Activated CD8-positive, alpha-beta memory T cell treated with anti-CD3 and anti-CD28 coated beads, Interleukin-2, amount 10 ng/mL, durations not matched to agents 7 days and 5 days (primary cell): Measurements from ENCODE around the gene UBE2V1. TPM values are rescaled to one million over a fixed set of nuclear protein-coding genes. Genes with fewer than 3 reads are reported as not detected.

Experiments
- ATAC-seq: fragments of 150-1000 bp; cut with Tn5 transposase; one replicate; pipeline ENCODE4 v1.10.0; 2021; ENCODE audit warnings: moderate library complexity
- CTCF ChIA-PET: fragments of 350-600 bp; sonication (Branson Sonifier 250); formaldehyde crosslinking; loops from one replicate; lab custom pipeline; 2021; ENCODE audit warnings: antibody characterized with exemption; lab: Charles Lee
- DNase-seq: peaks from one replicate; pipeline ENCODE4 v3.0.0-alpha.2; 2020
- H3K27ac Mint-ChIP-seq: one replicate; pipeline ENCODE4 v1.8.0; 2021; ENCODE audit warnings: mild to moderate bottlenecking, mixed read lengths
- H3K27me3 Mint-ChIP-seq: one replicate; pipeline ENCODE4 v1.8.0; 2021; ENCODE audit warnings: mixed read lengths
- H3K36me3 Mint-ChIP-seq: one replicate; pipeline ENCODE4 v1.8.0; 2021; ENCODE audit warnings: mild to moderate bottlenecking, mixed read lengths
- H3K4me1 Mint-ChIP-seq: one replicate; pipeline ENCODE4 v1.8.0; 2021; ENCODE audit warnings: mixed read lengths
- H3K4me3 Mint-ChIP-seq: one replicate; pipeline ENCODE4 v1.8.0; 2021; ENCODE audit warnings: mild to moderate bottlenecking, moderate library complexity, mixed read lengths
- H3K9me3 Mint-ChIP-seq: one replicate; pipeline ENCODE4 v1.8.0; 2022; ENCODE audit warnings: low read depth, mixed read lengths
- total RNA-seq, 2 experiments: library from RNA; stranded (reverse); gene quantifications; one replicate each; pipeline ENCODE4 v1.2.3, GENCODE V29; 2021

UBE2V1 gene
- total RNA-seq, 2 experiments from 2014 or later: 140 to 158 TPM

- CTCF ChIA-PET: interaction anchor here (1.4 kb wide), 1 partner anchor 12 kb away, joined by 6 read pairs; no protein-coding TSS in a partner anchor
- H3K4me3 Mint-ChIP-seq: no peak overlapping the region
- H3K4me1 Mint-ChIP-seq: peaks cover 4% of the 10 kb centered on the region
- ATAC-seq: no peak
- no peak overlapping the region for H3K27ac Mint-ChIP-seq
- DNase-seq: no peak
- no peaks in the 10 kb centered on the region for H3K9me3 Mint-ChIP-seq
- H3K36me3 Mint-ChIP-seq: no peaks in the 10 kb centered on the region
- H3K27me3 Mint-ChIP-seq: peaks cover 2% of the 10 kb centered on the region
These were observed 54.1 kb downstream of the UBE2V1 start for GRCh38 chr20:50058662-50059402.

- Mint-ChIP-seq H3K4me3 (no peak overlapping the region), H3K36me3 (no peaks in the 10 kb centered on the region), H3K9me3 (no peaks in the 10 kb centered on the region), H3K27me3 (peaks cover 4% of the 10 kb centered on the region), H3K27ac (no peak overlapping the region), H3K4me1 (peaks cover 4% of the 10 kb centered on the region)
- CTCF ChIA-PET: interaction anchor here (1.4 kb wide), 1 partner anchor 13 kb away, joined by 6 read pairs; no protein-coding TSS in a partner anchor
- ATAC-seq: no peak
- DNase-seq: no peak
These were observed 55.3 kb downstream of the UBE2V1 start for GRCh38 chr20:50057714-50058053.

- ATAC-seq: no peak
- Mint-ChIP-seq H3K9me3 (no peaks in the 10 kb centered on the region), H3K36me3 (no peaks in the 10 kb centered on the region), H3K27me3 (peaks cover 4% of the 10 kb centered on the region), H3K4me1 (peaks cover 4% of the 10 kb centered on the region), H3K27ac (no peak overlapping the region), H3K4me3 (no peak overlapping the region)
- CTCF ChIA-PET: interaction anchor here (1.2 to 1.4 kb wide), 2 partner anchors 14 to 78 kb away, joined by 3 to 5 read pairs; no protein-coding TSS in a partner anchor
- DNase-seq: no peak
These were observed 55.8 kb downstream of the UBE2V1 start for GRCh38 chr20:50056951-50057713.

DNA sequence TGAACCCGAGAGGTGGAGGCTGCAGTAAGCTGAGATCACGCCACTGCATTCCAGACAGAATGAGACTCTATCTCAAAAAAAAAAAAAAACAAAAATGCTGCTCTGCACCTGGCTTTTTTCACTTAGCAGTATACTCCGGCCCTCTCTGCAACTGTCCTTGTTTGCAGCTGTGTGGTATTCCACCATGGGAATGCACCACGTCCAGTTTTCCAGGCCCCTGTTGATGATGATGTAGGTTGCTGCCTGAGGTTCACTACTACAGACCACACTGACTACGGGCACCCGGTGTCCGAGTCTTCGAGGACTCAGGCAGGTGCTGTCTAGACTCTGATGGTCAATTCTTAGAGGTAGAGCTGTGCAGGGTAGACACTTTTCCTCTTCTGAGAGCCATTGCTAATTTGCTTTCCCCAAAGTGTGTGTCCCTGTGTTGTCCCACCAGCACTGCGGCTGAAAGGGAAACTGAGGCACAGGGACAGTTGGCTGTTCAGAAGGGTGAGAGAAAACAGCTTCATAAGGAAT is 56.5 kb downstream of the UBE2V1 start:
- Mint-ChIP-seq H3K9me3 (no peaks in the 10 kb centered on the region), H3K4me3 (no peak overlapping the region), H3K27me3 (peaks cover 4% of the 10 kb centered on the region), H3K4me1 (peaks cover 4% of the 10 kb centered on the region), H3K36me3 (no peaks in the 10 kb centered on the region), H3K27ac (no peak overlapping the region)
- DNase-seq (no peak), ATAC-seq (no peak)
- CTCF ChIA-PET: interaction anchor here (1.2 to 1.4 kb wide), 2 partner anchors 15 to 77 kb away, joined by 3 to 5 read pairs; no protein-coding TSS in a partner anchor

- ATAC-seq (no peak), DNase-seq (no peak)
- Mint-ChIP-seq H3K36me3 (no peaks in the 10 kb centered on the region), H3K27ac (no peak overlapping the region), H3K27me3 (peaks cover 4% of the 10 kb centered on the region), H3K4me1 (peaks cover 4% of the 10 kb centered on the region), H3K9me3 (no peaks in the 10 kb centered on the region), H3K4me3 (no peak overlapping the region)
- CTCF ChIA-PET: interaction anchor here (1.1 to 1.4 kb wide), 3 partner anchors 16 to 76 kb away, joined by 3 to 5 read pairs (median 3); no protein-coding TSS in a partner anchor
These were observed 57.3 kb downstream of the UBE2V1 start for GRCh38 chr20:50055524-50056083.

DNA sequence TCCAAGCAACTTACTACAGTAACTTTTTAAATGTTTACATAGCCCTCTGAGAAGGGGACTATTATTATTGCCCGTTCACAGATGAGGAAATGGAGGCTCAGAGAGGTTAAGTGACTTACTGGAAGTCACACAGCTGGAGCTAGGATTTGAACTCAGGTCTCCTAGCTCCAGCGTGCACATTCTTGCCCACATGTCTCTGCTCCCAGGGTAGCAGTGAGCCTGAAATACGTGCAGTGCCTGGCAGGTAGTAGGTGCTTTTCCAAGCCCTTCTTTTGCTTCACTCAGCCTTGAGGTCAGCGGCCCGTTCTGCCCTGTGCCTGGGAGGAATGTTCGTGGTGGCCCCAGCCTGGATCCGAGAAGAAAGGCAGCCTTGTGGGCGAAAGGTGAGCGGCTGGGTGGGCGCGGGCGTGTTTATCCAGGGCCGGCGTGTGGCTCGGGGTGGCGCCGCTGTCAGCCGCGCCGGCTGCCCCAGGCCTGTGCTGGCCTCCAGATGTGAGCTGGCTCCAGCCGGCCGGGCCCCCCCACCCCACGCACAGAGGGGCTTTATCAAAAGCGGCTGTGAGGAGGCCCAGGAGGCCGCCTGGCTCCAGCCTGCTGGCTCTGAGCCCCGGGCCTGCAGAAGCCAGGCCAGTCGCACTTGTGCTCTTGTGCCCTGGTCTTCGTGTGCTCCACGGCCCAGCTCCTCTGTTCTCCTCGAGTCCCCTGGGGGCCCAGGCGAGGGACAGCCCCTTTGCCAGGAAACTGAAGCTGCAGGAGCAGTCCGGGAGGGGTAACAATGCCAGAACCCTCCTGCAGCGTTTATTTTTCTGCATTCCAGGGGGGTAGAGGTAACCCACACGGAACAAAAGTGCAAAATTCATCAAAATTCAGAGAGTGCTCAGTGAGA is 58.1 kb downstream of the UBE2V1 start:
- DNase-seq (no peak), ATAC-seq (no peak)
- Mint-ChIP-seq H3K36me3 (no peaks in the 10 kb centered on the region), H3K4me1 (peaks cover 4% of the 10 kb centered on the region), H3K4me3 (no peak overlapping the region), H3K27ac (no peak overlapping the region), H3K27me3 (peaks cover 4% of the 10 kb centered on the region), H3K9me3 (no peaks in the 10 kb centered on the region)
- CTCF ChIA-PET: interaction anchor here (1.1 kb wide), 1 partner anchor 17 kb away, joined by 3 read pairs; no protein-coding TSS in a partner anchor

DNA sequence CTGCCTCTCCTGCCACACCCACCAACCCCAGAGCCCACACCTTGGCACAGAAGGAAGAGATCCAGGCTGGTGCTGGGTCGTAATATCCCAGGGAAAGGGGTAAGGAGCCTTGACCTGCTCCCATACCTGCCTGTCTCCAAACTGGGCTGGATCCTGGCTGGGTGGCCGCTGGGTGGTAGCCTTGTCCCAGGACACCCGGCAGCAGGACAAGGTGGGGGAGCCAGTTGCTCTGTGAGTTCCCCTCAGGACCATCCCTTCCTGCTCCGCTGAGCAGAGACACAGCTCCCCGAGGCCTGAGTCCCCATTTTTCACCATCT is 58.8 kb downstream of the UBE2V1 start:
- CTCF ChIA-PET: no interaction called here
- no peak for ATAC-seq

GRCh38 chr20:50053362-50054230 is 59.4 kb downstream of the UBE2V1 start:
- no peaks in the 10 kb centered on the region for H3K36me3 Mint-ChIP-seq
- DNase-seq: no peak
- no peak overlapping the region for H3K4me3 Mint-ChIP-seq
- CTCF ChIA-PET: no interaction called here
- no peak overlapping the region for H3K27ac Mint-ChIP-seq
- peaks cover 15% of the 10 kb centered on the region for H3K4me1 Mint-ChIP-seq
- ATAC-seq: no peak
- H3K9me3 Mint-ChIP-seq: no peaks in the 10 kb centered on the region
- H3K27me3 Mint-ChIP-seq: peaks cover 8% of the 10 kb centered on the region

More for the DNA sequence above, 58.8 kb downstream of the UBE2V1 start:
- H3K4me3 Mint-ChIP-seq: no peak overlapping the region
- no peak overlapping the region for H3K27ac Mint-ChIP-seq
- H3K36me3 Mint-ChIP-seq: no peaks in the 10 kb centered on the region
- H3K4me1 Mint-ChIP-seq: peaks cover 11% of the 10 kb centered on the region
- no peak for DNase-seq
- H3K27me3 Mint-ChIP-seq: peaks cover 4% of the 10 kb centered on the region
- H3K9me3 Mint-ChIP-seq: no peaks in the 10 kb centered on the region

DNA sequence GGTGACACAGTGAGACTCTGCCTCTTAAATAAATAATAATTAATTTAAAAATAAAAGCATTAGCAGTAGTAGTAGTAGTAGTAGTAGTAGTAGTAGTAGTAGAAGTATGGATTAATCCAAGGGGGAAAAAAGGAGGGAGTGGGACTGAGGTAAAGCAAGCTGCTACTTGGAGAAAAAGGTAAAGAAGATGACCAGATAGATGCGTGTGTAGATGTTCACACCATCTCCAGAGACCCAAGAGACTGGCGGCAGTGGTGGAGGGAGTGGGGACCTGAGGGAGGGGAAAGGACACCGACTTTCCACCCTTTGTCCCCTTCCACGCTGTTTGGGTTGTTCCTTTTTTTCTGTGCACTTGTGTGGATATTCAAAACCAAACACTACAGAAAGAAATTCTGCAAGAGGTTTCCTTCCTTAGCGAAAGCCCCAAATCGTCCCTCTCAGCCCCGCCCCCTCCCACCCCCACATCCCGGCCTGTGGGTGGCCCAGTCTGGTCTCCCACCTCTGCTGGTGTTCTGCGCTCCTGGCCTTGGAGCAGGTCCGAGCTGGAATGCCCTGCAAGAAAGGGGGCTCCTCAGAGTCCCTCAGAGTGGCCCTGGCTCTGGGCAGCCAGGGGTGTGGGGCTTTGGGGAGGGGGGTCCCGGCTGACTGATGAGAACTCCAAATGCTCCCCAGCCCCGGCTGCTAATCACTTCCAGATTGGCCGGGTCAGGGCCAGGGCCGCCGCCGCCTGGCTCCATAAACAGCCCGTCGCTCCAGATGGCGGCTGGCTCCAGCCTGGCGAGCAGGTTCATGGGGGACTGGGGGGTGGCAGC is 60.2 kb downstream of the UBE2V1 start:
- DNase-seq (no peak), ATAC-seq (no peak)
- Mint-ChIP-seq H3K9me3 (no peaks in the 10 kb centered on the region), H3K36me3 (no peaks in the 10 kb centered on the region), H3K27me3 (peaks cover 12% of the 10 kb centered on the region), H3K4me1 (peaks cover 23% of the 10 kb centered on the region), H3K4me3 (no peak overlapping the region), H3K27ac (no peak overlapping the region)
- CTCF ChIA-PET: interaction anchor here (0.8 kb wide), 1 partner anchor 19 kb away, joined by 3 read pairs; no protein-coding TSS in a partner anchor

GRCh38 chr20:50050660-50051308 is 62.2 kb downstream of the UBE2V1 start:
- H3K36me3 Mint-ChIP-seq: no peaks in the 10 kb centered on the region
- no peak overlapping the region for H3K4me3 Mint-ChIP-seq
- DNase-seq: no peak
- H3K27ac Mint-ChIP-seq: no peak overlapping the region
- peaks cover under 1% of the 10 kb centered on the region for H3K9me3 Mint-ChIP-seq
- CTCF ChIA-PET: interaction anchor here (0.5 to 0.7 kb wide), 2 partner anchors 33 to 42 kb away, joined by 3 read pairs; no protein-coding TSS in a partner anchor
- ATAC-seq: no peak
- H3K27me3 Mint-ChIP-seq: peaks cover 18% of the 10 kb centered on the region
- H3K4me1 Mint-ChIP-seq: peaks cover 23% of the 10 kb centered on the region

DNA sequence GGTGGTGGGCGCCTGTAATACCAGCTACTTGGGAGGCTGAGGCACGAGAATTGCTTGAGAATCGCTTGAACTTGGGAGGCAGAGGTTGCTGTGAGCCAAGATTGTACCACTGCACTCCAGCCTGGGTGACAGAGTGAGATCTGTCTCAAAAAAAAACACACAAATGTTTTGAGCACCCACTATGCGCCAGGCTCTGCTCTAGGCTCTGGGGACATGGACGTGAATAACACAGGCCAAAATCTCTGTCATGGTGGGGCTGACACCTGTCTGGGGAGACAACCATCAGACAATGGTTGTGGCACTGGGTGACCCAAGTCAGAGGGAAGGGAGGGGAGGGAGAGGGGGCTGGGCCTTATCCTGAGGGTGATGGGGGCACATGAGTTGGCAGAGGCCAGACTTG is 62.7 kb downstream of the UBE2V1 start:
- ATAC-seq (no peak), DNase-seq (no peak)
- Mint-ChIP-seq H3K36me3 (no peaks in the 10 kb centered on the region), H3K4me1 (peaks cover 25% of the 10 kb centered on the region), H3K27ac (no peak overlapping the region), H3K4me3 (no peak overlapping the region), H3K9me3 (peaks cover 2% of the 10 kb centered on the region), H3K27me3 (peaks cover 21% of the 10 kb centered on the region)
- CTCF ChIA-PET: interaction anchor here (0.5 to 2.0 kb wide), 4 partner anchors 21 to 71 kb away, joined by 3 to 8 read pairs (median 6); no protein-coding TSS in a partner anchor
